ENCODE results near the gene PIEZO2.

DNA sequence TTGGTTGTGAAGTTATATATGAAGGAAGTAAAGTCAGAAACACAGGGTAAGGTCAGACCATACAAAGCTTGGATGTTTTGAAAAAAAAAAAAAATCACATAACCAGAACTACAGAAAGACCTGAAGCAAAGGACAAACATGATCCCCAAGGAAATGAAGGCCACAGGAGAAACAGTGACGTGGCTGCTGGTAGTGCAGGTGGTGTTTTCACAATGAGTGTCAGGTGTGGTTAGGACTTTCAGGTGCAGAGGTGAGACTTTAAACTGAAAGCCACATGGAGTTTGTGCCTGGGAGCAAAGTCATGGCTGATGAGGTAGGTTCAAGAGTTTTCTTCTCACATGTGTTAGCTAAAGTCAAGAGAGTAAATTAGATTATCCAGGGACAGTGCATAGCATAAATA, 270.7 kb downstream of the PIEZO2 start:
- TF ChIP-seq CTCF (IDR thresholded peaks at IDR 0.05) (no peak), POLR2A (IDR thresholded peaks at IDR 0.05) (no peak)
